ENCODE data around the gene MORN5.
A peak's percentile ranks its signal among the peaks of the same experiment; 100 is the strongest.

MORN5 gene

DNA sequence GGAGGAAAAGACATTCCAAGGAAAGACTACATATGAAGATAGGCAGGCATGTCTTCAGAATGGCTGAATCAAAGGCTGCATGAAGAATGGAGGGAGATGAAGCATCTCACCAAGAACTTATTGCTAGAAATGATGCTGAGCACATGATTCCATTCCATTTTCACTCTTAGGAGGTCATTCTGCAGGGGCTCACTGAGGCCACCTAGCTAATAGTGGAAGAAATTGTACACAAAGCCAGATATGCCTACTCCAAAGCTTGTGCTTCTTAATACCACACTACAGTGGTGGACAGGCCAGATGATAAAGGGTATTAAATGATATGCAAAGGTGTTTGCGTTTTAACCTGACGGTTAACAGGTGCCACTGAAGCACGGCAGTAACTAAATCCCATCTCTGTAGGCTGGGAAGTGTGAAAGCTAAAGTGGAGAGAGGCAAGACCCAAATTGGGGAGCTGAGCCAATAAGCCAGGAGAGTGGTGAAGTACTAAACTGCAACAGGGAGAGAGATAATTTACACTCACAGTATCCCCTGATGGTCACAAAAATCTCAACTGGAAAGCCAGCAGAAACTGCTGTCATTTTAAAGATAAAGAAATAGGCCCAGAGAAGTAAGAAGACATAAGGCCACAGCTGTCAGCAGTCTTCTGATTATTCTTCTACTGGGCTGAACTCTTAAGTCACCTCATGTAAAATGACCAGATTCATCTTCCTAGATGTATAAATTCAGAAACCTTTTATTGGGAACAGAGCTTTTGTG, 14.7 kb upstream of the MORN5 start:
- DNase-seq: no peak

DNA sequence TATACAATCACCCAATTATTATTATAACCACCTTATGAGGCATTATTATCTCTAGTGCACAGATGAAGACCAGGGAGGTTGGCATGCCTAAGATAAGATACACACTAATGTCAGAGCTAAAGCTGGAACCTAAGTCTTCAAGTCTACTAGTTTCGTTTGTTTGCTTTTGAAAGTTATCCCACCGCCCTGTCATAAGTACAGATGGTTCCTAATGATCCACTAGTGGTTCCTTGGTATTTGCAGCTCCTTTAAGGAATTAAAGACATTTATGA, 14.2 kb upstream of the MORN5 start:
- no peak for DNase-seq

DNA sequence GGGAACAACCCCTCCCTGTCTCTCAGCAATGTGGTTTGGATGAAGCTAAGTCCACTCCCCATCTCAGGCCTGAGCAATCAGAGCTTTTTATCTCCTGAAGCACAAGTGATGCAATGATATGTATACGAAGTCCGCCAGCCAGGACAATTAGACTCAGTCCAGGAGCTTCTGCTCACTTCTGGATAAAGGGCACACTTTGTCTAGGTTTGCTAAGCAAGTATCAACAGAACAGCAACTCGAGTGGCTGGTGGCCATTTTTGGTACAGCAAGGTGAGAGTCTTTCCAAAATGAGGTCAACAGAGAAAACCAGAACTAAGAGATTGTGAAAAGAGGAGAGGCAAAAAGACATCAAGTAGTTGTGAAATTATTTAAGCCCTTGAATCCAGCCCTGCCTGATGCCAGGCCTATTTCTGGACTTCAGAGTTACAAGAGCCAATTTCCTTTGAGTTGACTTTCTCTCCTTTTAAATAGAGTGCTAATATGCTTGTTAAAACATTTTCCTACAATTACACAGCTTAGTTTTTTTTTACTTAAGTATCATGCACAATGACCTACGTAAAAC, 8.4 kb upstream of the MORN5 start:
- DNase-seq: no peak

DNA sequence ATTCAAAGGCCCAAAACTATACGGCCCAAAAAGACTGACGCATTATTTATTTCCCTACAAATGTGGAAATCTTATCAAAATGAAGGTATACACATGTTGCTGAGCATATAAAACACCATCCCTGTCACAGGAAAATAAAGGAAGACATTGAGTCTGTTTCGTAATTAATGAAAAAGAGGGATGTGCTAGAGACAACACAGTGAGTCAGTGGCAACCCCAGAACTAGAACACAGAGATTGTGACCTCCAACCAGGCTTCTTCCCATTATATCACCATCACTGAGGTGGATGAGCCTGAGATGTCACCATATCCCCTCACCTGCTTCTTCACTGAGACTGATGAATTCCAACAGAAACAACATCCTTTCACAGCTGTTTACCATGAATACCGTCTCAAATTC, 3.9 kb upstream of the MORN5 start:
- no peak for DNase-seq

DNA sequence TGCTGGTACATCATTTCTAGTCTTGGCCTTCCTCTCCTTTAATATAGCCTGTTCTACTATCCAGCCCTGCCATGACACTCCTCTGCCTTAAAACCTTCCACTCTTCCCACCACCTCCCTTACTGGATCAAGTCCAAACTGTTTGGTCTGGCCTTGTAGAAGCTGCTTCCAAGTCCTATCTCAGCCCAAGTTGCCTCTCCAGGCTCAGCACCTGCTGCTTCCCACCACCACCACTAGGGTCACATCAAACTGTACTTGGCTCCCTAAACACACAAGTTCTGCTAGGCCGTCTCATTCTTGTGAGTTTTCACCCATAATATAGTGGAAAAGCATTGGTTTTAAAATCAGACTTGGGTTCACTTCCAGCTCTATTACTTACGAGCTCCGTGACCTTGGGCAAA, 1.5 kb upstream of the MORN5 start:
- DNase-seq: no peak

DNA sequence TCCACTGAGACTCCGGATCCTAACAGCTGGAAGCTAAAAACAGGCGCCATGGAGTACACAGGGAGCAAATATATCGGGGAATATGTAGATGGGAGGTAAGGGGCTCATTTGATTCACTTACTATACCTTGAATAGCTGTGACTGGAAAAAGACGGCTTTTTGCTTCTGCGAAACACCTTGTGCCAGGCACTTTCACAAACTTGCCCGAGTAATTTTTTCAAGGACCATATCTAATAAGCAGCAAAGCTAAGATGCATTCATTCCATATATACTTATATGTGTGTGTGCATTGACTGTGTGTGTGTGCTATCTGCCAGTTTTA, 178 bp downstream of the MORN5 start:
- DNase-seq: no peak

DNA sequence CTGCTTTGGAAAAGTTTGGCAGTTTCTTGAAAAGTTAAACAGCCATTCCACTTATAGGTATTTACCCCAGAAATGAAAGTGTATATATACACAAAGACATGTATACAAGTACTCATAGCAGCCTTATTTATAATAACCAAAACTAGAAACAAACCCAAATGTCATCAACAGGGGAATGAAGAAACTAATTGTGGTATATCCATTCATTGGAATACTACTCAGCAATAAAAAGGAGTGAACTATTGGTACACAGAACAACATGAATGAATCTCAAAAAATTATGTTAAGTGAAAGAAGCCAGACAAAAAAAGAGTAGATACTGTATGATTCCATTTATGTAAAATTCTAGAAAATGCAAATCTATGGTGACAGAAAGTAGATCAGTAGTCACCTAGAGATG, 2.7 kb downstream of the MORN5 start:
- DNase-seq: no peak

DNA sequence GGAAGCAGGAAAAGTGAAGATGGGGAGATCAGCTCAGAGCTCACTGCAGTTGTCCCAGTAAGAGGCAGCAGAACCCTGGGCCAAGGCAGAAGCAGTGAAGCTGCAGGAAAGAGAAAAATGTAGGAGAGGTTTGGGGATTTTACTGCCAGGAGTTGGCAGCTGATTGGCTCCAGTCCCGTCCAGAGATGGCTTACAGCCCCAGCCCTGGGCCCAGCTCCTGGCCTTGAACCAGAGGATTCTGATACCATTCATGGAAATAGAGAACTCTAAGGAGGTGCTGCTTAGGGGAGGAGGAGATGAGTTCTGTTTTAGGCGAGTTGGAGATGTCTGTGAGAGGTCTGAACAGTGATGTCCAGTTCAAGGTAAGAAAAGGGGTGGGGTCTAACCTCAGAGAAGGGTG, 4.6 kb downstream of the MORN5 start:
- no peak for DNase-seq

DNA sequence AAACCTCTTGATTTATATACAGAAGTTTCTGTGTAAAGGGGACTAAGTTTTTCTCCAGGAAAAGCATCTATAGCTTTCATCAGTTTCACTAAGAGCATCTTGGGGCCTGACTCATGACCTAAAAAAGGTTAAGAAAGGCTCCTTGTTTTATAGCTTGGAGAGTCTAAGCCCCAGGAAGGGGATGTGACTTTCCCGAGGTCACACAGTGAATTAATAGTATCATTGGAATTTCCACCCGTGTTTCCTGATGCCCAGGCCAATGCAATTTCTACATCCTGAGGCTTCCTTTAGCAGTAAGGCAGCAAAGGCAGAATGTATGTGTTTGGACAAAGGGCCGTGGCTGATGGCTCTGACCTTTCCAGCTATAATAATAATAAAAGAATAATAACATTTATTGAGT, 8.6 kb downstream of the MORN5 start:
- no peak for DNase-seq

DNA sequence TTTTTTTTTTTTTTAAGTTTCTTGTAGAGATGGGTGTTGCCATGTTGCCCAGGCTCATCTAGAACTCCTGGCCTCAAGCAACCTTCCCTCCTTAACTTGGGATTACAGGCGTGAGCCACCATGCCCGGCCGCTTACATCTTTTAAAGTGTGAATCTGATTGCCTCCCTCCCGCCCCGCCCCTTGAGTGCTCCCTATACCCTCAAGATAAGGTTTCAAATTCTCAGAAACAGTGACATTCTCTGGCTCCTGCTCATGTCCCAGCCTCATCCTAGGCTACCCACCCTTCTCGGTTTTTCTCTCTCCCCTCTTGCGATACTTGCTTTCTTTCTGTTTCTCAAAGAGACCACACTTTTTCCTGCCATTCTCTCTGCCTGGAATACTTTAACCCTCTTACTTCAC, 12.4 kb downstream of the MORN5 start:
- no peak for DNase-seq

DNA sequence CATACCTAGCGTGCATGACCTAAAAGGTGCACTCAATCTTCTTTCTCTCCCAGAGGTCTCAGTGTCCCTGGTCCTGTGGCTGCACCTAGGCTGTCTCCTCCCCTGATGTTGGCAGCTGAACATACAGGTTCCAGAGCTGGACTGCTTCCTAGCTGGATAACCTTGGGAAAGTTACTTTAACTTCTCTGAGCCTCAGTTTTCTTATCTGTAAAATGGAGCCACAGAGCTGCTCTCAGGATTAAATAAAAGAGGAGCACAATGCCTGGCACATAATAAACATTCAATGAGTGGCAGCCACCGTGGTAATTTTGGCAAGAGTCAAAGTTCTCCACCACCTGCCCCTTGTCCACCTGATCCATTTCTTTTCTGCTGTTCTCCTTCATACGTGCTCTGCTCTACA, 14.0 kb downstream of the MORN5 start:
- DNase-seq: no peak

DNA sequence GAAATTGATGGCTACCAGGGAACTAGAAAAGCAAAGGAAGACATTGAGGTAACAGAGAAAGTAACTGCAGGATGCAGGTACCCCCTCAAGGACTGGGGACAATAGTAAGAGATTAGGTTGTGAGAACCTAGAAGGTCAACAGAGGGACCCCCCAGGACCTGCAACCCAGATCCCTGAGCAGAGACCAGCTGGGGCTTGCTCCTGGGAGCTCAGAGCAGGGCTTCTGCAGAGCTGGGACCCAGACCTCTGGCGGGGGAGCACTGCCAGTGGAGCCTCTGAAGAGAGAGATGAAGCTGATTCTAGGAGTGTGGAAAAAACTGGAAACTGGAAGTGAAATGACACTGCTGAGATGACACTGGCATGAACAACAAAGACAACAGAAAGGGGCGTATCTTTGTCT, 17.2 kb downstream of the MORN5 start:
- DNase-seq: no peak

DNA sequence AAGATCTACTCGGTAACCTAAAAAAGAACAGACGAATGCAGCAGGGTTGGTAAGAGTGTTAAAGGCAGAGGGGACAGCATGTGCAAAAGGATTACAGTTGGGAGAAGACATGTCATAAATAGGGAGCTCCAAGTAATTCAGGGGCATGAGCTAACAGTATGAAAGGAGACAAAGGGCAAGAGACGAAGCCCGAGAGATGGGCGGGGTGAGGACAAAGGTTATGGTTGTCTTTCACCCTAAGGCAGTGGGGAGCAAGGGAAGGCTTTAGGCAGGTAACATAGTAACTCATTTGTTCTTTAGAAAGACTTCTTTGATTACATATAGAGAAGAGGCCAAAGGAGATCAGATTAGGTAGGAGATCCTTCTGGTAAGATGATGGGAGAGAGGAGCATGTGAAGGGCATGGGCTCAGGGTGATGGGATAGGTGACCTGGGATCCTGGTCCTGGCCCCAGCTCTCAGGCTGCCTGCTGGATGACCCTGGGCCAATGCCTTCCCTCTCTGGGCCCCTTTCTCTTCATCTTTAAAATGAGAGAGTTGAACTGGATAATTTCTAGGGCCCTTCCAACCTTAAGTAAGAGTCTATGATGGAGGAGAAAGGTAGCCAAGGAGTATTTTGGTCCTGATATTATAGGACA, 19.5 kb downstream of the MORN5 start:
- no peak for DNase-seq

DNA sequence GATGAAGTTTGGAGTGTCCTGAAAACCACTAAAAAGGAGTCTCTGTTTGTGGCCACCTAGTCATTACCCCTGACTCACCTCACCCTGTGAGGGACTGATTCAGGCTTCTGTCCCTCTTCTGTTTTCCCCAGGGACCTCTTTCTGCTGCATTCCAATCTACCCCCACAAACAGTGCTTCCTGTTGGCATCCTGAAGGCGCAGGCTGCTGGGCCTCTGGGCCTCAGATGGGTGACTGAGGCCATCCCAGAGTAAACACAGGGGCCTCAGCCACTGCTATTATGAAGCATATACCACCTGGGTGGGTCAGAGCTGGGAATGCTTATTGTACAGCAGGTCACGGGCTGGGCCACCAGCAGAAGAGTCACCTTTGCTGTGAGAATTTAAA, 20.0 kb downstream of the MORN5 start:
- no peak for DNase-seq

DNA sequence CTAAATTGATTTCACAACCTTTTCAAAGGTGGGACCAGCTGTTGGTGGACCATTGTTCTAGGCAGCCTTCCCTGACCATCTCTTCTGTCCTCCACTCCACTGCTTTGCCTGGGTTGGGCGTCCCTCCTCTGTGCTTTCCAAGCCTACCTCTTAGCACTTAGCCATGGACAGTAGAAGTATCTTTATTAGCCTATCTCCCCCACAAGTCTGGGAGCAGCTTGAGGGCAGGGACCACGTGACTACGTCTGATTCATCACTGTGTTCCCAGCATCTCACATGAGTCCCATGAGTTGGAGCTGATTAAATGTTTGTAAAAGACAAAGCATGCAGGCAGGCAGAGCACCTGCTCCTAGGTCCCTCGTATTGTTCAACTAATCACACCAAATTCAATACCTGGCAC, 20.9 kb downstream of the MORN5 start:
- peak; percentile 14 for DNase-seq

DNA sequence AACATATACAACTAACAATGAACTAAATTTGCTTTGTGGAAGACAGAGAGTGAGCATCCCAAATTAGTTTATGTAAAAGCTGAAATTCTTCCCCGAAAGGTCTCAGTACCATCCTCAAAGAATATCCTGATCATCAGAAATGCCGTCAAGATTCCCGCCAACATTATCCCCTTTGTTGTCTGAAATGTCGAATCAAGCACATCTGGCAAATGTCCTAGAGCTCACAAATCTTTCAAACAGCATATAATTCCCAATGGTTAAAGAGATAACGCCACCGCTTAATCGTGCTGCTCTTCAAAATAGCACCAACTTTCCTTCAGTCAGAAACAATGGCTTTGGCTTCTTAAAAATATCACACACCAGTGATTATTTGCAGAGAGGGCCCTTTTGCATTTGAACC, 23.8 kb downstream of the MORN5 start:
- DNase-seq: no peak

DNA sequence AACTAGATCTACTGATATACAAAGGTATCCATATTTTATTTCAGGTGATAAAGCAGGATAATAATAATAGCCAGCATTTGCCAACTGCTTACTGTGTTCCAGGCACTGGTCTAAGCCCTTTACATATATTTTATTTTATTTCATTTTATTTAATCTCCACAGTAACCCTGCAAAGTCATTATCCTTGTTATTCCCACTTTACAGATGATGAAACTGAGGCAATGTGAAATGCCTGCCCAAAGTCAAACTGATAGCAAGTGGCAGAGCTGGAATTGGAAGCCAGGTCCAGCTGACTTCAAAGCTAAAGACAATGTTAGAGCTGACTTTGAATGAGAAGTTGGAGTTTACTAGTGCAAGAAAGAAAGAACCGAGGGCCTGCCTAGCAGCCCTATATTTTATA, 24.8 kb downstream of the MORN5 start:
- DNase-seq: no peak

DNA sequence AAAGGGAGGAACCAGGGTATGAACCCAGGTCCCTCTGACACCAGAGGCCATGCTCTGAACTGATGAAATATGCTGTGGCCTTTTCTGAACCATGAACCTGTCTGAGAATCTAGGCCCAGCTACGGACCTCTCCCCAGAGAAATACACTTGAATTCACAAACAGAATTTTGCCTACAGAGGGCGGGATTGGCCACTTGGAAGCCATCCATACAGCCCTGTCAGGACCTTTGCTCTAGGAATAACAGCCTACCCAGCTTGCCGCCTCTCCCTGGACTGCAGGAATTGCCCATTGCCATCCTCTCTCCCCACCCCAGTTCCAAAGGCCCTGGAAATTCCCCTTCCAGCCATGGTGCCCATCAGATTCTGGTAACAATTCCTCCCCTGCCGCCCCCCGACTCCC, 26.6 kb downstream of the MORN5 start:
- no peak for DNase-seq

DNA sequence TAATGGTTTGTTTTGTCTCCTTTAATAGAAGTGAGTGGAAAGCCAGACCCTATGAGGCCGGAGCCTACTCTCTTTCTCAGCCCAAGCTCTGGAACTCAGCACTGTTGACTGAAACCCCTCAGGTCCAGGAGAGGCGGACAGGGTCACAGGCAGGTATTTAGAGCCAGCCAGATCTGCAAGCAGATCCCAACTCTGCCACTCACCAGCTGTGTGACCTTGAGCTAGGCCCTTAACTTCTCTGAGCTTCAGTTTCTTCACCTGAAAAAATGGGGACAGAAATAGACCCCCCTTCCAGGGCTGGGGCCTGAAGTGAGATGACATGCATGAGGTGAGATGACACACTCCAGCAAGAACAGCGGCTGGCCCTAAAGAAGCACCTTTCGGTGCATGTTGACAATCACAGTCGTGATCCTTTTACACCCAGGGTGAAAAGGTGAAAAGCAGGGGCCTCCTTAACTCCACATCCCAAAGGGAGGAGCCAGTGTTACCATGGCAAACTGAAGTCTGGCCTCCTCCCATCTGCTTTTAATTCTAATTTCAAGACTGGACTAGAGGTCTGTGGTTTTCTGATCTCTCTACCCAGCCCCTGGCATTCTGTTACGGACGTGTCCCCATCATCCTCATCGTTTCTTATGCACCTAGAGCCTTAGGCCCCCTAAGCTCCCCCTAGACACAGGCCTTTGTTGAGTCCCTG, 27.2 kb downstream of the MORN5 start:
- no peak for DNase-seq

DNA sequence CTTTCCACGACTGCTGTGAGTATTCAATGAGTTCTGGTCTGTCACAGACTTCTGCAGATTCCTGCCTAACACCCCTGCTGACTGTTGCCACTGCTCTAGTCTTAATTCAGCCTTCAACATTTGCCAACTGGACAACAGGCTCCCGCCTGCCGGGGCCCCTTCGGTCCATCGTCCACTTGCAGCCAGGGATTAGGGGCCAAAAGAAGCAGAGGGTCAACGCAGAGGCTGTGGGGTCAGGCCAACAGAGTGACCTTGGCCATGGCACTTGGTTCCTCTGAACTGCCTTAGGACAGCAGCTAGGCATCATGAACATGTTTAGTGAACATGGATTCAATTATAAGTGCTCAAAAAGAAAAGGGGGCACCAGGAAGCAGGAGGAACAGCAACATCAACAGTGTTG, 28.7 kb downstream of the MORN5 start:
- DNase-seq: no peak

DNA sequence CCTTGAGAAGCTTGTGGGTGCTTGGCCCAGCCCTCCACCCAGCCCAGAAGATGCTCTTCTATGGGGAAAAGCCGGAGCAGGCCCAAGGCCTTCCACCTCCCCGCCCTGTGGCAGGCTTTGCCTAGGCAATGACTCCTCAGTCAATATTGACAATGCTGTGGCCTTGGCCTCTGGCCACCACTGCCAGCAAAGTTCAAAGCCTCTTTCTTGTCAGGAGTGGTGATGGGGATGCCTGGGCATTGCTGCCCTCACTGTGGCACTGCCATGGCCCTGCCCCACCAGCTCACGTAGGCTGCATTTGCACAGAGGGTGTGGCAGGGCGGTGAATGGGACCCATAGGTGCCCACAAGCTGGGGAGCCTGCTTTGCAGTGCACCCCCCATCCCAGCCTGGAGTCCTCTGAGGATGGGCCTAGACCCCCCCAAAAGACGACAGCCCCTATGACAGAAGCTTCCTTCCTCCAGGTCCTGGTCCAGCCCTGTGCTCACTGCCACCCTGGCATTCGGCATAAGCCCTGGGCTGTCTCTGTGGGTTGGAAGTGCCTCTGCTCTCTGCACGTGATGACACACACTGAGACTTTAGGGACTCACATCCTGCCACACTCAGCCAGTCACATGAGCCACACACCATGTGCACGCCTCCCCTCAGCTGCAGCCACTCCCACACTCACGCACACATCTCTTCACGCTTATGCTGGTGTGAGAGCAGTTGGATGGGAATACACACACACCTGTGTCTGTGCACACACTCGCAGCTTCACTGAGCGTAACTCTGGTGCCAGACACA, 31.1 kb downstream of the MORN5 start:
- DNase-seq: no peak

DNA sequence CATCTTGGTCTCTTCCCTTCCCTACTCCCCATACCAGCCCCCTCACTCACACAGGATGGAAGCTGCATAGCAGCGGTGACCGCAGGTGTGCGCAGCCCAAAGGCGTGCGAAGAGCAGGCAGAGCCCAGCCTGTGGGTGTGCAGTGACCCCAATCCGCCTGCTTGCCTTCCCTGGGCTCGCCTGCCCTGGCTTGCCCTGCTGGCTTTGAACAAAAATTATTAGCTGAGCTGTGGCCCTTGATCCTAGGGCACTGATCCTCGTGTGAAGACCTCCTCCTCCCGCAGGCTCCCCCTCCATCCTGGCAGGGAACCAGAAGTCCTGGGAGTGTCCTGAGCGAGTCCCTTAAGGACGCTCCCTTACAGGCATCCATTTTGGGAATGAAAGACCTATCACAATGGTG, 31.9 kb downstream of the MORN5 start:
- peak; percentile 10 for DNase-seq

DNA sequence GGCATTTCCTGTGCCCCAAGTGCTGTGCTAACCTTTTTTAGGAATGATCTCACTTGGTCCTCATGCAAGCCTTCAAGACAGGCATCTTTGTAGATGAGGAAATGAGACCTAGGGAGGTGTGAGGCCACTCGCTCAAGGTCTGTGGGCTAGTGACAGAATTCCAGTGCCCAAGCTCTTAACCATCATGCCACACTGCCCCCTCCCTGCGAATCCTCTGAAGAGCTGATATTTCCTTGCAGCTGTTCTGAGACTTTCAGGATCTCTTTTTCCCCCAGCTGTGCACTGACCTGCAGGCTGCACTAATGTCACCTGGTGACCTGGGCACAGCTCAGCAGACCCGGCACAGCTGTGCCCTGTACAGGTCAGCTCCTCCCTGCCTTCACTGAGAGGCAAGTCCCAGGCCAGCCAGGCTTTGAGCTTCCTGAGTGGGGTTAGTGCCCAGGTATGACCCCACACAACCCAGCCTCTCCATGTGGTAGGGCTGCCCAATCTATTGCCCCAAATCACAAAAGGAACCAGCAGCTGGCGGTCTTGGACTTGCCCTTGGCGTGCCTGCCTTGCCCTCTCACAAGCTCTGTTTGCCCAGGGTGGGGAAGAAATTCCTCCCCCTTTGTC, 32.7 kb downstream of the MORN5 start:
- DNase-seq: no peak

Data from kidney glomerular epithelial cell (primary cell).